Measurements from ENCODE around the gene MED12L. TPM values are rescaled to one million over a fixed set of nuclear protein-coding genes. Genes with fewer than 3 reads are reported as not detected.

MED12L gene
- total and polyA plus RNA-seq, 2 donors from 2014 or later: 0.13 to 0.82 TPM

DNA sequence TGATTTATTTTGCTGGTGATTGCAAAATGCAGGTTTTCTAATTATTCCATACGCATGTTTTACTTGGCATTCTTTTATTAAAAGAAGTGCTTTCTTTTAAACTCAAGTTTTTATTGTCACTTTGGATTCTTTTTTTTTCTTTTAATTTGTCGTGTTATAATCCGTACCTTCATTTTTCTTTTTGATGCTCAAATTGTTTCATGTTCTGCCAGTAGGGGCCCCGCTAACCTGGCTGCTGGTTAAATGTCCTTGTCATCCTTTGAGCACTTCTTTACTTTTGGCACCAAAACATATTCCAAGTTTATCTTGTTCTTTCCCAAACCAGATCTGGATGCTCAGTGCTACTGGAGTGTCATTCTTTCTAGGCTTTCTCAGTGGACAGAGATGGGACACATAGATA is 31.6 kb downstream of the MED12L start:
- H3K27me3 ChIP-seq (ENCODE audit: control insufficient read depth, insufficient read depth, low read length): no peaks in the 10 kb centered on the region
- no peak overlapping the region for H3K9ac ChIP-seq (ENCODE audit: low read length in 3 of 3)
- H3K27ac ChIP-seq (ENCODE audit: low read depth in 2 of 2, low read length in 2 of 2): no peak overlapping the region
- no peaks in the 10 kb centered on the region for H3K36me3 ChIP-seq (ENCODE audit: control insufficient read depth in 2 of 3, insufficient read depth in 3 of 3, low read length in 3 of 3)
- FAIRE-seq (no peak), DNase-seq (no peak)
- intact Hi-C loops (cut with DNase I): no loop called here
- no peaks in the 10 kb centered on the region for H3K9me3 ChIP-seq (ENCODE audit: control insufficient read depth in 2 of 3, insufficient read depth in 1 of 3, low read length in 3 of 3)
- H3K4me3 ChIP-seq (ENCODE audit: low read length in 3 of 3): no peak overlapping the region
- TF ChIP-seq CTCF (IDR thresholded peaks at IDR 0.05; ENCODE audit: borderline replicate concordance, extremely low read depth, insufficient read depth): no peak
- no peaks in the 10 kb centered on the region for H3K4me1 ChIP-seq (ENCODE audit: control insufficient read depth in 2 of 3, insufficient read depth in 2 of 3, low read depth in 1 of 3, low read length in 3 of 3)

- Histone ChIP-seq H3K36me3 (ENCODE audit: control insufficient read depth in 2 of 3, insufficient read depth in 3 of 3, low read length in 3 of 3) (no peaks in the 10 kb centered on the region), H3K9ac (ENCODE audit: low read length in 3 of 3) (no peak overlapping the region), H3K27me3 (ENCODE audit: control insufficient read depth, insufficient read depth, low read length) (no peaks in the 10 kb centered on the region), H3K4me1 (ENCODE audit: control insufficient read depth in 2 of 3, insufficient read depth in 2 of 3, low read depth in 1 of 3, low read length in 3 of 3) (no peaks in the 10 kb centered on the region), H3K9me3 (ENCODE audit: control insufficient read depth in 2 of 3, insufficient read depth in 1 of 3, low read length in 3 of 3) (no peaks in the 10 kb centered on the region), H3K27ac (ENCODE audit: low read depth in 2 of 2, low read length in 2 of 2) (no peak overlapping the region), H3K4me3 (ENCODE audit: low read length in 3 of 3) (no peak overlapping the region)
- intact Hi-C loops (cut with DNase I): no loop called here
- DNase-seq (no peak), FAIRE-seq (no peak)
- no peak for TF ChIP-seq CTCF (IDR thresholded peaks at IDR 0.05; ENCODE audit: borderline replicate concordance, extremely low read depth, insufficient read depth)
These were observed 33.7 kb downstream of the MED12L start for GRCh38 chr3:151119188-151119587.

- FAIRE-seq (no peak), DNase-seq (no peak)
These were observed 34.9 kb downstream of the MED12L start for GRCh38 chr3:151120409-151120808.

More at GRCh38 chr3:151120409-151120808, 34.9 kb downstream of the MED12L start:
- no peak for TF ChIP-seq CTCF (IDR thresholded peaks at IDR 0.05; ENCODE audit: borderline replicate concordance, extremely low read depth, insufficient read depth)
- H3K4me1 ChIP-seq (ENCODE audit: control insufficient read depth in 2 of 3, insufficient read depth in 2 of 3, low read depth in 1 of 3, low read length in 3 of 3): no peaks in the 10 kb centered on the region
- intact Hi-C loops (cut with DNase I): no loop called here
- H3K36me3 ChIP-seq (ENCODE audit: control insufficient read depth in 2 of 3, insufficient read depth in 3 of 3, low read length in 3 of 3): no peaks in the 10 kb centered on the region
- no peak overlapping the region for H3K27ac ChIP-seq (ENCODE audit: low read depth in 2 of 2, low read length in 2 of 2)
- H3K9me3 ChIP-seq (ENCODE audit: control insufficient read depth in 2 of 3, insufficient read depth in 1 of 3, low read length in 3 of 3): no peaks in the 10 kb centered on the region
- H3K4me3 ChIP-seq (ENCODE audit: low read length in 3 of 3): no peak overlapping the region
- H3K9ac ChIP-seq (ENCODE audit: low read length in 3 of 3): no peak overlapping the region
- no peaks in the 10 kb centered on the region for H3K27me3 ChIP-seq (ENCODE audit: control insufficient read depth, insufficient read depth, low read length)

All from kidney (tissue), 14 donors.